H1 (cell line): Measurements from ENCODE around the gene GPRIN1. TPM values are rescaled to one million over a fixed set of nuclear protein-coding genes. Genes with fewer than 3 reads are reported as not detected.

Experiments used
- CEBPB ChIP-seq: IDR thresholded peaks from 2 replicates; pipeline ENCODE4 v1.6.1; 2012; ENCODE audit warnings: low read depth, low read length
- CTBP2 ChIP-seq: IDR thresholded peaks from 2 replicates; pipeline ENCODE4 v1.7.0; 2011; ENCODE audit warnings: borderline replicate concordance, mild to moderate bottlenecking, moderate library complexity, mixed read lengths, low read length; ENCODE audit not compliant: insufficient read depth, insufficient read length
- EZH2 ChIP-seq: fragments of 200-600 bp; sonication (generic); IDR thresholded peaks from 2 replicates; pipeline ENCODE4 v1.7.1; 2012; ENCODE audit warnings: low read depth, mild to moderate bottlenecking, moderate library complexity, low read length, inconsistent platforms; ENCODE audit not compliant: severe bottlenecking
- GTF2F1 ChIP-seq: IDR thresholded peaks from 2 replicates; pipeline ENCODE4 v1.6.1; 2012; ENCODE audit warnings: low read depth, low read length, improper control_type of control experiment, borderline replicate concordance
- JUN ChIP-seq: IDR thresholded peaks from 2 replicates; pipeline ENCODE4 v1.6.1; 2011; ENCODE audit warnings: low read depth, mild to moderate bottlenecking, improper control_type of control experiment, low read length
- SIRT6 ChIP-seq: IDR thresholded peaks from one replicate; pipeline ENCODE4 v1.7.1; 2012; ENCODE audit warnings: low read length, inconsistent platforms
- SP2 ChIP-seq: IDR thresholded peaks from 2 replicates; pipeline ENCODE4 v1.6.1; 2012; ENCODE audit warnings: mild to moderate bottlenecking, low read length, inconsistent platforms
- SP4 ChIP-seq: IDR thresholded peaks from 2 replicates; pipeline ENCODE4 v1.6.1; 2012; ENCODE audit warnings: low read length, inconsistent platforms
- polyA plus RNA-seq, 7 experiments: library from polyadenylated mRNA; depleted of rRNA in 3 of 7; stranded (reverse) in 5 of 7; unstranded in 2 of 7; fragments of >200 nt in 5 of 7; fragments of 200-250 nt in 2 of 7; gene quantifications; 1 replicate in 5 of 7; 2 replicates in 1 of 7; 4 replicates in 1 of 7; pipeline versions ENCODE4 v1.2.1 to v1.2.3, GENCODE V29; 2011 to 2013; ENCODE audit warnings: missing spikeins in 2 of 7, mixed read lengths in 2 of 7
- total RNA-seq: library from RNA; stranded (reverse); fragmentation: NEBNext Ultra II Directional; extraction: Animal tissue kit (Norgen Biotek cat#: 25700); gene quantifications from 2 replicates; pipeline ENCODE4 v1.2.1, GENCODE V29; 2021

The GPRIN1 gene
- total and polyA plus RNA-seq, 2 of the 8 experiments (the other 6 are each of a cell fraction or from before 2014, with no cell fraction given), result 3.3 to 12.0 TPM

- TF ChIP-seq SP2, result no peak
- TF ChIP-seq EZH2, result no peak
- TF ChIP-seq SP4, result no peak
- TF ChIP-seq CTBP2, result peak; percentile 99
- TF ChIP-seq JUN, result no peak
- no peak for TF ChIP-seq CEBPB
- TF ChIP-seq GTF2F1, result no peak
- no peak for TF ChIP-seq SIRT6
Observed at GRCh38 chr5:176629853-176630680, 20.1 kb upstream of the GPRIN1 start, which contains the start of the genes EIF4E1B and SNCB (continued).
